Trophoblast cell (in vitro differentiated cells and primary cell): ENCODE data around the gene HMHB1.

Source experiments
- DNase-seq, 2 donors: peaks; one replicate each; pipeline ENCODE4 v3.0.0-alpha.2; 2016
- H2AFZ ChIP-seq: 2 replicates; pipeline ENCODE4 v1.6.1; 2013; ENCODE audit warnings: low read length, moderate library complexity, mild to moderate bottlenecking; ENCODE audit not compliant: insufficient read depth, poor library complexity
- H2AK5ac ChIP-seq: 2 replicates; pipeline ENCODE4 v1.6.1; 2013; ENCODE audit warnings: mild to moderate bottlenecking, low read length
- H2BK120ac ChIP-seq: 2 replicates; pipeline ENCODE4 v1.6.1; 2013; ENCODE audit warnings: low read length, mild to moderate bottlenecking, moderate library complexity; ENCODE audit not compliant: insufficient read depth, poor library complexity
- H2BK12ac ChIP-seq: 2 replicates; pipeline ENCODE4 v1.6.1; 2013; ENCODE audit warnings: mild to moderate bottlenecking, low read length, moderate library complexity
- H2BK5ac ChIP-seq: 2 replicates; pipeline ENCODE4 v1.6.1; 2013; ENCODE audit warnings: low read length, low read depth, moderate library complexity, mild to moderate bottlenecking; ENCODE audit not compliant: poor library complexity
- H3K14ac ChIP-seq: 2 replicates; pipeline ENCODE4 v1.6.1; 2013; ENCODE audit warnings: mild to moderate bottlenecking, low read length
- H3K18ac ChIP-seq: 2 replicates; pipeline ENCODE4 v1.6.1; 2013; ENCODE audit warnings: mild to moderate bottlenecking, low read length
- H3K23ac ChIP-seq: 2 replicates; pipeline ENCODE4 v1.6.1; 2013; ENCODE audit warnings: low read length
- H3K27ac ChIP-seq: 2 replicates; pipeline ENCODE4 v1.5.1; 2013; ENCODE audit warnings: low read depth, mild to moderate bottlenecking, inconsistent platforms, low read length, moderate library complexity
- H3K27me3 ChIP-seq: 2 replicates; pipeline ENCODE4 v1.6.1; 2013; ENCODE audit warnings: inconsistent platforms, mild to moderate bottlenecking, low read length, moderate library complexity; ENCODE audit not compliant: insufficient read depth
- H3K36me3 ChIP-seq, 2 experiments: 1 replicate in 1 of 2; 2 replicates in 1 of 2; pipeline ENCODE4 v1.6.1; 2013; ENCODE audit warnings: low read length in 2 of 2, mild to moderate bottlenecking in 2 of 2, moderate library complexity in 1 of 2; ENCODE audit not compliant: insufficient read depth in 2 of 2, control insufficient read depth in 1 of 2
- H3K4ac ChIP-seq: 2 replicates; pipeline ENCODE4 v1.6.1; 2013; ENCODE audit warnings: low read depth, mild to moderate bottlenecking, low read length, moderate library complexity
- H3K4me1 ChIP-seq, 2 experiments: 1 replicate in 1 of 2; 2 replicates in 1 of 2; pipeline ENCODE4 v1.6.1; 2013; ENCODE audit warnings: low read length in 2 of 2, mild to moderate bottlenecking in 2 of 2, moderate library complexity in 1 of 2; ENCODE audit not compliant: insufficient read depth in 2 of 2, control insufficient read depth in 1 of 2
- H3K4me2 ChIP-seq: 2 replicates; pipeline ENCODE4 v1.6.1; 2013; ENCODE audit warnings: inconsistent platforms, mild to moderate bottlenecking, low read length, moderate library complexity
- H3K4me3 ChIP-seq: 2 replicates; pipeline ENCODE4 v1.5.1; 2013; ENCODE audit warnings: mild to moderate bottlenecking, low read depth, low read length, inconsistent platforms
- H3K79me1 ChIP-seq: one replicate; pipeline ENCODE4 v1.6.1; 2013; ENCODE audit warnings: low read length
- H3K79me2 ChIP-seq: 2 replicates; pipeline ENCODE4 v1.6.1; 2013; ENCODE audit warnings: low read length, mild to moderate bottlenecking; ENCODE audit not compliant: control insufficient read depth, insufficient read depth, poor library complexity
- H3K9ac ChIP-seq: 2 replicates; pipeline ENCODE4 v1.6.1; 2013; ENCODE audit warnings: mild to moderate bottlenecking, low read length
- H3K9me3 ChIP-seq: 2 replicates; pipeline ENCODE4 v1.6.1; 2013; ENCODE audit warnings: low read depth, mild to moderate bottlenecking, control low read depth, inconsistent platforms, low read length; ENCODE audit not compliant: insufficient read depth
- H4K12ac ChIP-seq: 2 replicates; pipeline ENCODE4 v1.6.1; 2013; ENCODE audit warnings: low read depth, mild to moderate bottlenecking, low read length, moderate library complexity
- H4K8ac ChIP-seq: 2 replicates; pipeline ENCODE4 v1.6.1; 2013; ENCODE audit warnings: low read depth, mild to moderate bottlenecking, low read length, moderate library complexity
- H4K91ac ChIP-seq: one replicate; pipeline ENCODE4 v1.6.1; 2013; ENCODE audit warnings: low read depth, mild to moderate bottlenecking, low read length, moderate library complexity
- WGBS: extraction: QIAGEN DNeasy Blood & Tissue Kit; methylation state at CpG from one replicate; pipeline ENCODE4 v1.1.7; 2013; ENCODE audit warnings: missing lambda C conversion rate; ENCODE audit not compliant: insufficient read length, insufficient coverage; ENCODE audit errors: extremely low coverage; 5-methylcytosine and 5-hydroxymethylcytosine counted together

The HMHB1 gene

DNA sequence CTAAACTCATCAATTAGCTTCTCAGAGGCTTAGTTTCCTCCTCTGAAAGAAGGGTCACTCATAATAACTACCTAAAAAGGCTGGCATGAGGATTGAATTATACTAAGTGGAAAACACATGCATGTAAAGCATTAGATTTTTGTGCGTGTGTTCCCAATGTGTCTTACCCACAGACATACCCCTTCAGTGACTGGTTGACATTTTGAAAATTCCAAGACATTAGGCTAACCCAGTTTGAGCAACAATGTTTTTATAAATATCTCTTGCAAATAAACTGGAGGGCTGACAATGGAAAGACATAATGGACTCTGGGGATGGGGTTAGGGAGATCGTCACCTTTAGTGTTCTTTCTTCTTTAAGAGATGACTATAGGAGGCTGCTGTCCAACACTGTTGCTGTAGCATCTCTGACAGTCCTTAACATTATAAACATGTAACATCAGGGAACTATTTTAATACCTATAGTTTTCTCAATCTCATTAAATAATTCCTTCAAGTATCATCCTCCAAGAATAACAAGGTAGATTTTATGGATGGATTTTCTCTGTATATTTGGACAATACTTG is 24.3 kb downstream of the HMHB1 start:
- Histone ChIP-seq H3K4me2 (no peak overlapping the region), H4K12ac (no peak overlapping the region), H3K27ac (no peak overlapping the region), H3K23ac (no peak overlapping the region), H3K14ac (no peak overlapping the region), H3K79me2 (no peaks in the 10 kb centered on the region), H3K27me3 (no peaks in the 10 kb centered on the region), H2BK12ac (no peak overlapping the region), H4K91ac (no peak overlapping the region), H2BK120ac (no peak overlapping the region), H3K4ac (no peak overlapping the region), H2BK5ac (no peak overlapping the region), H3K9ac (no peak overlapping the region), H2AFZ (no peak overlapping the region), H3K4me3 (no peak overlapping the region), H3K4me1 (no peaks in the 10 kb centered on the region), H2AK5ac (no peak overlapping the region), H3K36me3 (no peaks in the 10 kb centered on the region), H3K9me3 (no peaks in the 10 kb centered on the region), H3K18ac (no peak overlapping the region), H3K79me1 (no peaks in the 10 kb centered on the region), H4K8ac (no peak overlapping the region)
- DNase-seq: peak in 1 of 2 donors; percentile 24
- WGBS: no CpG with 5 or more reads among the region's 2 CpGs

DNA sequence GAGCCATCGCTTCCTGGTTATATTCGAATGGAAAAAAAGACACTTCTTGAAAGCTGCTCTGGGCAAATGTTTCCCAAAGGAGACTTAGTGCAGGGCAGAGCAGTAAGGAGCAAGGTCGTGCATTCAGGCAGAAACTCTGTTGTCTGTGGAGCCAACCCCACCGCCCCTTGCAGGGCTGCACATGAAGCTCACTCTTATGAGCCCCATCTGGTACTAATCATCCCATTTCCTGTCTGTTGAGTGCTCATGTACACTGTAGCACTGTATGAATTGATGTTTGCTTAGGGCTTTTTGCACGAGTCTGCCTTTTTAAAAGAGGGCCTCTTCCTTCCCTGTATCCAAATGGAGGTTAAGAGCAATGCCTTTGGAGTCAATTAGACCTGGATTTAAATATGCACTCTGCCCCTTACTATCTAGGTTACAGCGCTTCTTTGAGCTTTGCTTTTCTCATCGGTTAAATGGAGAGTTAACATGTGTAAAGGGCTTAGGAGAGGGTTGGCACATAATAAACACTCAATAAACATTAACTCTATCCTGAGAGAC is 25.4 kb downstream of the HMHB1 start:
- no peak overlapping the region for H3K27ac ChIP-seq
- no peak overlapping the region for H4K12ac ChIP-seq
- H2AK5ac ChIP-seq: no peak overlapping the region
- no peak overlapping the region for H3K4me3 ChIP-seq
- H2BK120ac ChIP-seq: no peak overlapping the region
- no peak overlapping the region for H3K4ac ChIP-seq
- no peak overlapping the region for H2BK5ac ChIP-seq
- no peak for DNase-seq
- no CpG with 5 or more reads among the region's 7 CpGs for WGBS
- H2BK12ac ChIP-seq: no peak overlapping the region
- no peaks in the 10 kb centered on the region for H3K36me3 ChIP-seq
- H2AFZ ChIP-seq: no peak overlapping the region
- no peaks in the 10 kb centered on the region for H3K4me1 ChIP-seq
- H3K18ac ChIP-seq: no peak overlapping the region
- H3K79me2 ChIP-seq: no peaks in the 10 kb centered on the region
- H3K79me1 ChIP-seq: no peaks in the 10 kb centered on the region
- H3K23ac ChIP-seq: no peak overlapping the region
- no peaks in the 10 kb centered on the region for H3K9me3 ChIP-seq
- H3K9ac ChIP-seq: no peak overlapping the region
- no peaks in the 10 kb centered on the region for H3K27me3 ChIP-seq
- no peak overlapping the region for H4K91ac ChIP-seq
- H4K8ac ChIP-seq: no peak overlapping the region
- H3K14ac ChIP-seq: no peak overlapping the region
- H3K4me2 ChIP-seq: no peak overlapping the region

DNA sequence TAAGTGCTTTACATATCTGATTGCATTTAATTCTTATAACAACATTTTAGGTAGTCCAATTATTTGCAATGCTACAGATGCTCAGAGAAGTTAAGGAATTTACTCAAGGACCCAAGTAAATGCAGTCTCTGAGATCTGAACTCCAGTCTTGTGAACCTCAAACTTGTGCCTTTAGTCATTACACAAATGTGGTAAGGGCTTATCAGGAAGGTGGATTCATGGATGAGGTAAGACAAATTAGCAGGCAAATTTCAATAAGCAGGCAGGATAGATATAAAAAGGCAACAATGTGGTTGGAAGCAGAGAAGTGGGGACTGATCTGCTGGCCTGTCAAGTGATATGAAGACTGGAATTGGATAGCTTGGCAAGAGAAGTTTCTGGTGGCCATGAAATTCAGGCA is 29.5 kb downstream of the HMHB1 start:
- H3K4me1 ChIP-seq: no peaks in the 10 kb centered on the region
- no peak overlapping the region for H3K4me3 ChIP-seq
- no peaks in the 10 kb centered on the region for H3K79me1 ChIP-seq
- H3K23ac ChIP-seq: no peak overlapping the region
- H2BK5ac ChIP-seq: no peak overlapping the region
- no peak for DNase-seq
- no peak overlapping the region for H3K27ac ChIP-seq
- H3K27me3 ChIP-seq: no peaks in the 10 kb centered on the region
- no peak overlapping the region for H4K91ac ChIP-seq
- H3K4ac ChIP-seq: no peak overlapping the region
- H3K36me3 ChIP-seq: no peaks in the 10 kb centered on the region
- no peak overlapping the region for H2AK5ac ChIP-seq
- H3K14ac ChIP-seq: no peak overlapping the region
- no peak overlapping the region for H3K4me2 ChIP-seq
- H3K9ac ChIP-seq: no peak overlapping the region
- no peaks in the 10 kb centered on the region for H3K79me2 ChIP-seq
- H4K8ac ChIP-seq: no peak overlapping the region
- H3K18ac ChIP-seq: no peak overlapping the region
- no peak overlapping the region for H2BK120ac ChIP-seq
- no peak overlapping the region for H2BK12ac ChIP-seq
- H3K9me3 ChIP-seq: no peaks in the 10 kb centered on the region
- no peak overlapping the region for H2AFZ ChIP-seq
- H4K12ac ChIP-seq: no peak overlapping the region

DNA sequence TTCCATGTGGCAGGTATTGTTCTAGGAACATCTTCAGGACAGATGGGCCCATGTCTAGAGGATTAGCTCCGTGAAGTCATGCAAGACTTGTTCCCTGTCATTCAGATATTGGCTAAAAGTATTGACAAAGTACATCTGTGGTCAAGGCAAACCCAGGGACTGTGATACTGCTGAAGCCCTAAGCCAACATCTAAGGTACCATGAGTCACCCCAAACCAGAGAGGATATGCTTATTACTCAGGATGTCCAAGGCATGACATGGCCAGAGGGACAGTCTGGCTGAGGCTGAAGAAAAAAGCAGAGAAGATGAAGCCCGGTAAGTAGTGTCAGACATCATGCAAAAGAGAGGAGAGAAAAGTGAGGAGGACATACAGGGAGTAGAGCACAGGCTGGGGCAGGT is 31.0 kb downstream of the HMHB1 start:
- Histone ChIP-seq H3K14ac (no peak overlapping the region), H3K4me1 (no peaks in the 10 kb centered on the region), H3K4ac (no peak overlapping the region), H3K23ac (no peak overlapping the region), H3K79me2 (no peaks in the 10 kb centered on the region), H2AK5ac (no peak overlapping the region), H3K27ac (no peak overlapping the region), H3K36me3 (no peaks in the 10 kb centered on the region), H4K8ac (no peak overlapping the region), H3K9ac (no peak overlapping the region), H4K91ac (no peak overlapping the region), H2BK120ac (no peak overlapping the region), H3K9me3 (no peaks in the 10 kb centered on the region), H3K79me1 (no peaks in the 10 kb centered on the region), H3K27me3 (no peaks in the 10 kb centered on the region), H3K4me3 (no peak overlapping the region), H3K18ac (no peak overlapping the region), H2BK5ac (no peak overlapping the region), H3K4me2 (no peak overlapping the region), H2BK12ac (no peak overlapping the region), H2AFZ (no peak overlapping the region), H4K12ac (no peak overlapping the region)
- WGBS: no CpG with 5 or more reads among the region's 2 CpGs
- DNase-seq: no peak
